ENCODE measurements around the gene HNRNPUL1.

GRCh38 chr19:41269055-41269454 lies 4.9 kb downstream of the HNRNPUL1 start:
- TF ChIP-seq CTCF (conservative IDR thresholded peaks at IDR 0.05; ENCODE audit: low read length) (no peak), EZH2phosphoT487 (IDR thresholded peaks at IDR 0.05; ENCODE audit: borderline replicate concordance) (no peak)

Data from Loucy (cell line).